Liver (tissue), 9 donors: ENCODE data around the gene TJAP1. TPM values are rescaled to one million over a fixed set of nuclear protein-coding genes. Genes with fewer than 3 reads are reported as not detected.

ENCODE experiments used
- DNase-seq: peaks from one replicate; pipeline ENCODE4 v3.0.0-alpha.2; 2017; ENCODE audit warnings: low spot score
- H3K27ac ChIP-seq, 2 donors: one replicate each; pipeline ENCODE4 v1.7.0; 2013; ENCODE audit warnings: inconsistent platforms in 2 of 2, low read length in 2 of 2, control low read depth in 1 of 2, low read depth in 1 of 2, mild to moderate bottlenecking in 1 of 2
- H3K27me3 ChIP-seq, 4 donors: one replicate each; pipeline versions ENCODE4 v1.6.1 to v1.7.0; 2013; ENCODE audit warnings: low read length in 3 of 4, inconsistent platforms in 1 of 4, mild to moderate bottlenecking in 1 of 4, moderate library complexity in 1 of 4; ENCODE audit not compliant: control insufficient read depth in 4 of 4, insufficient read depth in 4 of 4
- H3K36me3 ChIP-seq, 4 donors: one replicate each; pipeline versions ENCODE4 v1.6.1 to v1.7.0; 2013; ENCODE audit warnings: low read length in 3 of 4, mild to moderate bottlenecking in 3 of 4, low read depth in 1 of 4, moderate library complexity in 1 of 4; ENCODE audit not compliant: control insufficient read depth in 4 of 4, insufficient read depth in 3 of 4
- H3K4me1 ChIP-seq, 4 donors: one replicate each; pipeline versions ENCODE4 v1.6.1 to v1.7.0; 2013; ENCODE audit warnings: low read length in 3 of 4, mild to moderate bottlenecking in 3 of 4, moderate library complexity in 1 of 4; ENCODE audit not compliant: control insufficient read depth in 4 of 4, insufficient read depth in 4 of 4
- H3K4me3 ChIP-seq, 3 donors: one replicate each; pipeline versions ENCODE4 v1.6.1 to v1.7.0; 2013; ENCODE audit warnings: low read length in 3 of 3, control low read depth in 1 of 3, low read depth in 1 of 3, mild to moderate bottlenecking in 1 of 3
- H3K9ac ChIP-seq, 2 donors: one replicate each; pipeline ENCODE4 v1.7.0; 2013; ENCODE audit warnings: low read length in 2 of 2, mild to moderate bottlenecking in 2 of 2, moderate library complexity in 2 of 2, control low read depth in 1 of 2, low read depth in 1 of 2
- H3K9me3 ChIP-seq, 4 donors: one replicate each; pipeline versions ENCODE4 v1.6.1 to v1.7.0; 2013; ENCODE audit warnings: low read length in 3 of 4; ENCODE audit not compliant: control insufficient read depth in 4 of 4
- ATF3 ChIP-seq: IDR thresholded peaks from 2 replicates; pipeline ENCODE4 v1.6.1; 2016; ENCODE audit warnings: antibody characterized with exemption
- EGR1 ChIP-seq, 2 donors: IDR thresholded peaks; 2 replicates each; pipeline ENCODE4 v1.6.1; 2016 to 2018; ENCODE audit warnings: antibody characterized with exemption in 2 of 2, low read depth in 2 of 2
- FOXA1 ChIP-seq: IDR thresholded peaks from 2 replicates; pipeline ENCODE4 v1.6.1; 2016; ENCODE audit warnings: antibody characterized with exemption
- FOXA2 ChIP-seq: IDR thresholded peaks from 2 replicates; pipeline ENCODE4 v1.6.1; 2016; ENCODE audit warnings: antibody characterized with exemption
- GABPA ChIP-seq, 2 donors: IDR thresholded peaks in 1 of 2; conservative IDR thresholded peaks in 1 of 2; 2 replicates each; pipeline ENCODE4 v1.6.1; 2016; ENCODE audit warnings: antibody characterized with exemption in 2 of 2, mild to moderate bottlenecking in 1 of 2, moderate library complexity in 1 of 2
- HNF4A ChIP-seq, 2 donors: conservative IDR thresholded peaks; 2 replicates each; pipeline ENCODE4 v1.6.1; 2016; ENCODE audit warnings: antibody characterized with exemption in 2 of 2, mild to moderate bottlenecking in 2 of 2
- HNF4G ChIP-seq: IDR thresholded peaks from 2 replicates; pipeline ENCODE4 v1.6.1; 2016; ENCODE audit warnings: antibody characterized with exemption
- JUND ChIP-seq, 2 donors: IDR thresholded peaks; 2 replicates each; pipeline ENCODE4 v1.6.1; 2016; ENCODE audit warnings: antibody characterized with exemption in 2 of 2
- NR2F2 ChIP-seq: IDR thresholded peaks from 2 replicates; pipeline ENCODE4 v1.6.1; 2016; ENCODE audit warnings: antibody characterized with exemption
- RAD21 ChIP-seq, 2 donors: IDR thresholded peaks; 2 replicates each; pipeline ENCODE4 v1.6.1; 2016; ENCODE audit warnings: antibody characterized with exemption in 2 of 2, mild to moderate bottlenecking in 2 of 2
- RXRA ChIP-seq, 2 donors: IDR thresholded peaks; 2 replicates each; pipeline ENCODE4 v1.6.1; 2017 to 2018; ENCODE audit warnings: antibody characterized with exemption in 2 of 2, mild to moderate bottlenecking in 1 of 2
- SP1 ChIP-seq: IDR thresholded peaks from 2 replicates; pipeline ENCODE4 v1.6.1; 2018; ENCODE audit warnings: antibody characterized with exemption, mild to moderate bottlenecking
- TAF1 ChIP-seq: conservative IDR thresholded peaks from 2 replicates; pipeline ENCODE4 v1.6.1; 2016; ENCODE audit warnings: antibody characterized with exemption, mild to moderate bottlenecking
- YY1 ChIP-seq: IDR thresholded peaks from 2 replicates; pipeline ENCODE4 v1.6.1; 2016; ENCODE audit warnings: antibody characterized with exemption, mild to moderate bottlenecking
- WGBS: extraction: QIAGEN DNeasy Blood & Tissue Kit; methylation state at CpG from one replicate; pipeline ENCODE4 v1.1.7; 2013; 5-methylcytosine and 5-hydroxymethylcytosine counted together
- polyA plus RNA-seq, 2 donors: library from polyadenylated mRNA; stranded (reverse) in 1 of 2; unstranded in 1 of 2; fragments of 200-250 nt in 1 of 2; fragments of >200 nt in 1 of 2; fragmentation: Nextera tagmentation in 1 of 2; extraction: Ambion mirVana in 1 of 2; gene quantifications; one replicate each; pipeline versions ENCODE4 v1.2.1 to v1.2.3, GENCODE V29; 2013 to 2015
- total RNA-seq, 2 donors: library from RNA; depleted of rRNA; stranded (reverse); fragments of >200 nt; gene quantifications; one replicate each; pipeline ENCODE4 v1.2.3, GENCODE V29; 2014
- TF ChIP-seq, protein P1 (sequence below): fragments of 150-350 bp; IDR thresholded peaks from 2 replicates; pipeline ENCODE4 v1.5.1; 2017; ENCODE audit warnings: improper control_type of control experiment, low read depth, low read length; ENCODE audit not compliant: missing input control
- TF ChIP-seq, protein P2 (sequence below): IDR thresholded peaks from 2 replicates; pipeline ENCODE4 v1.6.1; 2016; ENCODE audit warnings: antibody characterized with exemption, mild to moderate bottlenecking
- TF ChIP-seq, protein P3 (sequence below): IDR thresholded peaks from 2 replicates; pipeline ENCODE4 v1.6.1; 2016; ENCODE audit warnings: antibody characterized with exemption
- TF ChIP-seq, protein P4 (sequence below): IDR thresholded peaks from 2 replicates; pipeline ENCODE4 v1.6.1; 2016; ENCODE audit warnings: antibody characterized with exemption
- donor health status: healthy.
- donor health status: healthy.
- donor health status: healthy.
- donor health status: healthy.
- donor health status: healthy.

The TJAP1 gene
- total and polyA plus RNA-seq, 4 donors, result 6.9 to 10.3 (median 7.8) TPM

DNA sequence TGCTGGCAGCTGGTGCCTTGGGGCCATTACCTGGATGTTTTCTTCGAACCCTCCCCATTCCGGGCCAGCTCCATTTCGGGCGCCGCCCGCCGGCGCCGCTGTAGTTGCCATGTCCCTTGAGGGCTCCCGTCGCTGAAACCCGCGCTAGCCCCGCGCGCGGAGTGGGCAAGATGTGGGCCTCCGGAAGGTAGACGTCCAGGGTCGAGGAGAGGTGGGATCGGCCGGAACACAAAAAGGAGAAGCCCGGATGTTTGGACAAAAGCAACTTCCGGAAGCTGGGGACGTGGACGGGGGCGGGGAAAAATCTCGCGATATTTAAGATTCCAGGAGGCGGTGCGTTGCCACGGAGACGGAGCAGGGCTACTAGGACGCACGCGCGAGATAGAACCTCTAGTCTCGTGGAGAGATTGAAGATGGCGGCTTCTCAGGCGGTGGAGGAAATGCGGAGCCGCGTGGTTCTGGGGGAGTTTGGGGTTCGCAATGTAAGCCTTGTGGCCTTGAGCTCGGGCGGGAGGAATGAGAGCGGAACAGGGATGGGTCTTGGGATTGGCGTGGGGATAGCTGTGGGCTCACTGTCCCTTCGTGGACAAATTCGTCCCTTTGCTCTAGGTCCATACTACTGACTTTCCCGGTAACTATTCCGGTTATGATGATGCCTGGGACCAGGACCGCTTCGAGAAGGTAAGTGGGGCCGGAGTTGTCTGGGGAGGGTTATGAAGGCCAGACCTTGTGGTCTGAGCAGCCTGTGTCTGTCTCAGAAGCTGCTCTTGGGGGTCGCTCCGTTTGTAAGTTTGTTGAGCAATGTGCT, 39.5 kb downstream of the TJAP1 start, which contains the start of the genes POLR1C and YIPF3:
TSS of gene POLR1C (plus strand) at position 393 of the 808 bp plus-strand sequence. CDS start at position 414, 21 bp downstream.
TSS of gene YIPF3 (minus strand) at position 230 of the 808 bp plus-strand sequence. CDS start at position 111, 119 bp downstream.
- DNase-seq, result peak; percentile 96
- Histone ChIP-seq H3K27me3 (no peaks in the 10 kb centered on the region), H3K9ac (peak within 1 kb of the TSS; percentile 93 to 97), H3K4me1 (peaks cover 6 to 30% (median 22%) of the 10 kb centered on the region in 4 donors), H3K4me3 (peak within 1 kb of the TSS; percentile 92 to 100 (median 99)), H3K36me3 (peaks cover 7 to 46% (median 33%) of the 10 kb centered on the region in 4 donors), H3K27ac (peak within 1 kb of the TSS; percentile 67 to 80), H3K9me3 (no peaks in the 10 kb centered on the region)
- under 1% methylated on average over 57 of the region's 57 CpGs for WGBS
- no peak for TF ChIP-seq JUND (IDR thresholded peaks at IDR 0.05)
- TF ChIP-seq HNF4A (conservative IDR thresholded peaks at IDR 0.05), result peak in 1 of 2 donors; percentile 8
- TF ChIP-seq NR2F2, result peak; percentile 63
- TF ChIP-seq, protein P1, sequence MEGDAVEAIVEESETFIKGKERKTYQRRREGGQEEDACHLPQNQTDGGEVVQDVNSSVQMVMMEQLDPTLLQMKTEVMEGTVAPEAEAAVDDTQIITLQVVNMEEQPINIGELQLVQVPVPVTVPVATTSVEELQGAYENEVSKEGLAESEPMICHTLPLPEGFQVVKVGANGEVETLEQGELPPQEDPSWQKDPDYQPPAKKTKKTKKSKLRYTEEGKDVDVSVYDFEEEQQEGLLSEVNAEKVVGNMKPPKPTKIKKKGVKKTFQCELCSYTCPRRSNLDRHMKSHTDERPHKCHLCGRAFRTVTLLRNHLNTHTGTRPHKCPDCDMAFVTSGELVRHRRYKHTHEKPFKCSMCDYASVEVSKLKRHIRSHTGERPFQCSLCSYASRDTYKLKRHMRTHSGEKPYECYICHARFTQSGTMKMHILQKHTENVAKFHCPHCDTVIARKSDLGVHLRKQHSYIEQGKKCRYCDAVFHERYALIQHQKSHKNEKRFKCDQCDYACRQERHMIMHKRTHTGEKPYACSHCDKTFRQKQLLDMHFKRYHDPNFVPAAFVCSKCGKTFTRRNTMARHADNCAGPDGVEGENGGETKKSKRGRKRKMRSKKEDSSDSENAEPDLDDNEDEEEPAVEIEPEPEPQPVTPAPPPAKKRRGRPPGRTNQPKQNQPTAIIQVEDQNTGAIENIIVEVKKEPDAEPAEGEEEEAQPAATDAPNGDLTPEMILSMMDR, result no peak
- no peak for TF ChIP-seq FOXA1
- TF ChIP-seq RAD21 (IDR thresholded peaks at IDR 0.05), result no peak
- TF ChIP-seq ATF3, result no peak
- no peak for TF ChIP-seq TAF1
- TF ChIP-seq, protein P2, sequence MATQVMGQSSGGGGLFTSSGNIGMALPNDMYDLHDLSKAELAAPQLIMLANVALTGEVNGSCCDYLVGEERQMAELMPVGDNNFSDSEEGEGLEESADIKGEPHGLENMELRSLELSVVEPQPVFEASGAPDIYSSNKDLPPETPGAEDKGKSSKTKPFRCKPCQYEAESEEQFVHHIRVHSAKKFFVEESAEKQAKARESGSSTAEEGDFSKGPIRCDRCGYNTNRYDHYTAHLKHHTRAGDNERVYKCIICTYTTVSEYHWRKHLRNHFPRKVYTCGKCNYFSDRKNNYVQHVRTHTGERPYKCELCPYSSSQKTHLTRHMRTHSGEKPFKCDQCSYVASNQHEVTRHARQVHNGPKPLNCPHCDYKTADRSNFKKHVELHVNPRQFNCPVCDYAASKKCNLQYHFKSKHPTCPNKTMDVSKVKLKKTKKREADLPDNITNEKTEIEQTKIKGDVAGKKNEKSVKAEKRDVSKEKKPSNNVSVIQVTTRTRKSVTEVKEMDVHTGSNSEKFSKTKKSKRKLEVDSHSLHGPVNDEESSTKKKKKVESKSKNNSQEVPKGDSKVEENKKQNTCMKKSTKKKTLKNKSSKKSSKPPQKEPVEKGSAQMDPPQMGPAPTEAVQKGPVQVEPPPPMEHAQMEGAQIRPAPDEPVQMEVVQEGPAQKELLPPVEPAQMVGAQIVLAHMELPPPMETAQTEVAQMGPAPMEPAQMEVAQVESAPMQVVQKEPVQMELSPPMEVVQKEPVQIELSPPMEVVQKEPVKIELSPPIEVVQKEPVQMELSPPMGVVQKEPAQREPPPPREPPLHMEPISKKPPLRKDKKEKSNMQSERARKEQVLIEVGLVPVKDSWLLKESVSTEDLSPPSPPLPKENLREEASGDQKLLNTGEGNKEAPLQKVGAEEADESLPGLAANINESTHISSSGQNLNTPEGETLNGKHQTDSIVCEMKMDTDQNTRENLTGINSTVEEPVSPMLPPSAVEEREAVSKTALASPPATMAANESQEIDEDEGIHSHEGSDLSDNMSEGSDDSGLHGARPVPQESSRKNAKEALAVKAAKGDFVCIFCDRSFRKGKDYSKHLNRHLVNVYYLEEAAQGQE, result peak; percentile 40
- TF ChIP-seq, protein P3, sequence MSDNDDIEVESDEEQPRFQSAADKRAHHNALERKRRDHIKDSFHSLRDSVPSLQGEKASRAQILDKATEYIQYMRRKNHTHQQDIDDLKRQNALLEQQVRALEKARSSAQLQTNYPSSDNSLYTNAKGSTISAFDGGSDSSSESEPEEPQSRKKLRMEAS, result peak; percentile 96
- no peak for TF ChIP-seq FOXA2
- TF ChIP-seq SP1, result peak; percentile 55
- peak; percentile 96 for TF ChIP-seq GABPA (IDR thresholded peaks at IDR 0.05 in 1 of 2, conservative IDR thresholded peaks at IDR 0.05 in 1 of 2)
- TF ChIP-seq HNF4G, result no peak
- TF ChIP-seq RXRA (IDR thresholded peaks at IDR 0.05), result peak; percentile 24 to 41
- TF ChIP-seq EGR1 (IDR thresholded peaks at IDR 0.05; ENCODE audit: low read depth in 2 of 2), result peak; percentile 88 to 92
- peak; percentile 98 for TF ChIP-seq YY1
- TF ChIP-seq, protein P4, sequence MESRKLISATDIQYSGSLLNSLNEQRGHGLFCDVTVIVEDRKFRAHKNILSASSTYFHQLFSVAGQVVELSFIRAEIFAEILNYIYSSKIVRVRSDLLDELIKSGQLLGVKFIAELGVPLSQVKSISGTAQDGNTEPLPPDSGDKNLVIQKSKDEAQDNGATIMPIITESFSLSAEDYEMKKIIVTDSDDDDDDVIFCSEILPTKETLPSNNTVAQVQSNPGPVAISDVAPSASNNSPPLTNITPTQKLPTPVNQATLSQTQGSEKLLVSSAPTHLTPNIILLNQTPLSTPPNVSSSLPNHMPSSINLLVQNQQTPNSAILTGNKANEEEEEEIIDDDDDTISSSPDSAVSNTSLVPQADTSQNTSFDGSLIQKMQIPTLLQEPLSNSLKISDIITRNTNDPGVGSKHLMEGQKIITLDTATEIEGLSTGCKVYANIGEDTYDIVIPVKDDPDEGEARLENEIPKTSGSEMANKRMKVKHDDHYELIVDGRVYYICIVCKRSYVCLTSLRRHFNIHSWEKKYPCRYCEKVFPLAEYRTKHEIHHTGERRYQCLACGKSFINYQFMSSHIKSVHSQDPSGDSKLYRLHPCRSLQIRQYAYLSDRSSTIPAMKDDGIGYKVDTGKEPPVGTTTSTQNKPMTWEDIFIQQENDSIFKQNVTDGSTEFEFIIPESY, result peak; percentile 99
